CD8-positive, alpha-beta memory T cell (primary cell): ENCODE measurements around the gene NEIL3. TPM values are rescaled to one million over a fixed set of nuclear protein-coding genes. Genes with fewer than 3 reads are reported as not detected.

Source experiments
- CTCF ChIA-PET: fragments of 350-600 bp; sonication (Branson Sonifier 250); formaldehyde crosslinking; loops from one replicate; lab custom pipeline; 2021; ENCODE audit warnings: antibody characterized with exemption; lab: Charles Lee
- POLR2A ChIA-PET: fragments of 350-600 bp; sonication (Branson Sonifier 250); formaldehyde crosslinking; loops from one replicate; lab custom pipeline; 2021; ENCODE audit warnings: antibody characterized with exemption; lab: Charles Lee
- DNase-seq, 5 donors: peaks; one replicate each; pipeline versions ENCODE4 v3.0.0 to v3.0.0-alpha.2; 2020 to 2022; ENCODE audit warnings: mixed read lengths in 1 of 5
- H3K27ac ChIP-seq: one replicate; pipeline ENCODE4 v1.7.0; 2013; ENCODE audit warnings: low read depth, mild to moderate bottlenecking, low read length, moderate library complexity
- H3K27me3 ChIP-seq: 2 replicates; pipeline ENCODE4 v1.7.0; 2013; ENCODE audit warnings: low read length, mild to moderate bottlenecking; ENCODE audit not compliant: insufficient read depth, poor library complexity, severe bottlenecking
- H3K36me3 ChIP-seq: 2 replicates; pipeline ENCODE4 v1.7.0; 2013; ENCODE audit warnings: mild to moderate bottlenecking, low read length, moderate library complexity; ENCODE audit not compliant: insufficient read depth
- H3K4me1 ChIP-seq: 2 replicates; pipeline ENCODE4 v1.7.0; 2013; ENCODE audit warnings: mild to moderate bottlenecking, low read length, moderate library complexity; ENCODE audit not compliant: insufficient read depth
- H3K4me3 ChIP-seq: 2 replicates; pipeline ENCODE4 v1.7.0; 2013; ENCODE audit warnings: mild to moderate bottlenecking, low read length
- H3K9me3 ChIP-seq: 2 replicates; pipeline ENCODE4 v1.7.0; 2013; ENCODE audit warnings: mild to moderate bottlenecking, low read length
- H3K27ac Mint-ChIP-seq, 8 donors: one replicate each; pipeline ENCODE4 v1.8.0; 2020 to 2021; ENCODE audit warnings: mixed read lengths in 8 of 8, mild to moderate bottlenecking in 6 of 8, inconsistent platforms in 3 of 8, moderate library complexity in 3 of 8
- H3K27me3 Mint-ChIP-seq, 2 donors: one replicate each; pipeline ENCODE4 v1.8.0; 2020 to 2021; ENCODE audit warnings: mixed read lengths in 2 of 2, mild to moderate bottlenecking in 1 of 2, moderate library complexity in 1 of 2
- H3K36me3 Mint-ChIP-seq, 3 donors: one replicate each; pipeline ENCODE4 v1.8.0; 2020 to 2021; ENCODE audit warnings: mixed read lengths in 3 of 3, inconsistent platforms in 1 of 3, mild to moderate bottlenecking in 1 of 3
- H3K4me1 Mint-ChIP-seq, 3 donors: one replicate each; pipeline ENCODE4 v1.8.0; 2020 to 2021; ENCODE audit warnings: mixed read lengths in 3 of 3, inconsistent platforms in 1 of 3, mild to moderate bottlenecking in 1 of 3
- H3K4me3 Mint-ChIP-seq, 7 donors: one replicate each; pipeline ENCODE4 v1.8.0; 2020 to 2021; ENCODE audit warnings: mixed read lengths in 7 of 7, mild to moderate bottlenecking in 6 of 7, moderate library complexity in 4 of 7, inconsistent platforms in 2 of 7
- H3K9me3 Mint-ChIP-seq, 5 donors: one replicate each; pipeline ENCODE4 v1.8.0; 2020 to 2022; ENCODE audit warnings: mixed read lengths in 5 of 5, mild to moderate bottlenecking in 3 of 5, moderate library complexity in 2 of 5, inconsistent platforms in 1 of 5
- polyA plus RNA-seq: library from polyadenylated mRNA; unstranded; fragments of 300-500 nt; fragmentation: Illumina TruSeq; gene quantifications from one replicate; pipeline ENCODE4 v1.2.3, GENCODE V29; 2021
- total RNA-seq, 2 experiments: library from RNA; stranded (reverse); gene quantifications; one replicate each; pipeline ENCODE4 v1.2.3, GENCODE V29; 2021

Gene NEIL3
- total and polyA plus RNA-seq, 3 experiments from 2014 or later, result 0.32 to 10.3 (median 9.9) TPM

- Mint-ChIP-seq H3K4me3 (no peak overlapping the region), H3K4me1 (peaks cover 29 to 30% (median 29%) of the 10 kb centered on the region in 3 donors), H3K27me3 (peaks cover 0 to 9% of the 10 kb centered on the region in 2 donors), H3K27ac (no peak overlapping the region), H3K9me3 (peaks cover 0 to 1% (median 0%) of the 10 kb centered on the region in 5 donors), H3K36me3 (no peaks in the 10 kb centered on the region)
- ChIA-PET POLR2A (no interaction called here), CTCF (interaction anchor here (1.0 kb wide), 1 partner anchor 37 kb away, joined by 4 read pairs; the partner anchor contains the start of gene AGA)
- Histone ChIP-seq H3K4me1 (peaks cover 22% of the 10 kb centered on the region), H3K27ac (no peak overlapping the region), H3K9me3 (no peaks in the 10 kb centered on the region), H3K27me3 (no peaks in the 10 kb centered on the region), H3K4me3 (no peak overlapping the region), H3K36me3 (no peaks in the 10 kb centered on the region)
- no peak for DNase-seq
These were observed 95.8 kb downstream of the NEIL3 start for GRCh38 chr4:177405508-177405907.

- Histone ChIP-seq H3K4me3 (no peak overlapping the region), H3K27me3 (no peaks in the 10 kb centered on the region), H3K4me1 (peaks cover 3% of the 10 kb centered on the region), H3K27ac (no peak overlapping the region), H3K36me3 (no peaks in the 10 kb centered on the region), H3K9me3 (no peaks in the 10 kb centered on the region)
- H3K27ac Mint-ChIP-seq, result no peak overlapping the region
- no peak overlapping the region for H3K4me3 Mint-ChIP-seq
- H3K9me3 Mint-ChIP-seq, result peaks cover 0 to 1% (median 0%) of the 10 kb centered on the region in 5 donors
- peaks cover 9 to 10% (median 9%) of the 10 kb centered on the region in 3 donors for H3K4me1 Mint-ChIP-seq
- CTCF ChIA-PET, result no interaction called here
- H3K36me3 Mint-ChIP-seq, result no peaks in the 10 kb centered on the region
- no peak for DNase-seq
- POLR2A ChIA-PET, result no interaction called here
- H3K27me3 Mint-ChIP-seq, result peaks cover 0 to 9% of the 10 kb centered on the region in 2 donors
These were observed 98.3 kb downstream of the NEIL3 start for GRCh38 chr4:177408023-177408422.

- H3K4me3 ChIP-seq, result no peak overlapping the region
- POLR2A ChIA-PET, result no interaction called here
- H3K27me3 ChIP-seq, result no peaks in the 10 kb centered on the region
- peaks cover 0 to 4% of the 10 kb centered on the region in 2 donors for H3K27me3 Mint-ChIP-seq
- no peaks in the 10 kb centered on the region for H3K9me3 ChIP-seq
- H3K4me3 Mint-ChIP-seq, result no peak overlapping the region
- H3K36me3 Mint-ChIP-seq, result no peaks in the 10 kb centered on the region
- H3K4me1 Mint-ChIP-seq, result no peaks in the 10 kb centered on the region
- no peak for DNase-seq
- H3K36me3 ChIP-seq, result no peaks in the 10 kb centered on the region
- H3K9me3 Mint-ChIP-seq, result peaks cover 0 to 1% (median 0%) of the 10 kb centered on the region in 5 donors
- CTCF ChIA-PET, result no interaction called here
- no peak overlapping the region for H3K27ac ChIP-seq
- no peak overlapping the region for H3K27ac Mint-ChIP-seq
- H3K4me1 ChIP-seq, result no peaks in the 10 kb centered on the region
These were observed 100.9 kb downstream of the NEIL3 start for GRCh38 chr4:177410566-177410965.

- Histone ChIP-seq H3K36me3 (no peaks in the 10 kb centered on the region), H3K4me3 (no peak overlapping the region), H3K4me1 (no peaks in the 10 kb centered on the region), H3K27me3 (no peaks in the 10 kb centered on the region), H3K27ac (no peak overlapping the region), H3K9me3 (no peaks in the 10 kb centered on the region)
- ChIA-PET POLR2A (no interaction called here), CTCF (no interaction called here)
- H3K9me3 Mint-ChIP-seq, result peaks cover 0 to 1% (median 0%) of the 10 kb centered on the region in 5 donors
- no peak overlapping the region for H3K4me3 Mint-ChIP-seq
- no peaks in the 10 kb centered on the region for H3K4me1 Mint-ChIP-seq
- H3K27me3 Mint-ChIP-seq, result peaks cover 0 to 4% of the 10 kb centered on the region in 2 donors
- H3K27ac Mint-ChIP-seq, result no peak overlapping the region
- H3K36me3 Mint-ChIP-seq, result peaks cover 0 to 3% (median 0%) of the 10 kb centered on the region in 3 donors
- DNase-seq, result no peak
These were observed 102.3 kb downstream of the NEIL3 start for GRCh38 chr4:177411996-177412395.

Other genes starting within 250 kb of the NEIL3 start
- 10 to 100 TPM; 15.1 to 16.8 TPM for gene AGA, start 132.6 kb downstream of the NEIL3 start, total RNA-seq
- gene AGA, start 132.6 kb downstream of the NEIL3 start, polyA plus RNA-seq, result 40.7 TPM